ENCODE results near the gene BRD9. TPM values are rescaled to one million over a fixed set of nuclear protein-coding genes. Genes with fewer than 3 reads are reported as not detected.
"Not testable (repeated sequence)": the region's sequence is repeated elsewhere in the genome, so short reads cannot be mapped to it uniquely, and the experiment has no call there.

BRD9 gene
- total and polyA plus RNA-seq, 8 donors: 37.9 to 60.6 (median 48.1) TPM

- Histone ChIP-seq H3K4me1 (no peaks in the 10 kb centered on the region), H3K36me3 (no peaks in the 10 kb centered on the region), H3K27ac (no peak overlapping the region), H3K27me3 (peaks cover 1 to 13% of the 10 kb centered on the region in 2 donors), H3K4me3 (no peak overlapping the region), H3K9me3 (no peaks in the 10 kb centered on the region)
- intact Hi-C loops (cut with DNase I): no loop called here
- ATAC-seq (no peak), DNase-seq (peak in 2 of 4 donors; percentile 21 to 53)
- TF ChIP-seq CTCF (IDR thresholded peaks at IDR 0.05): no peak
Observed at GRCh38 chr5:855771-856530, 36.6 kb downstream of the BRD9 start.

GRCh38 chr5:854966-855743 lies 37.4 kb downstream of the BRD9 start:
- Histone ChIP-seq H3K27ac (no peak overlapping the region), H3K36me3 (no peaks in the 10 kb centered on the region), H3K27me3 (peaks cover 6 to 21% of the 10 kb centered on the region in 2 donors), H3K4me1 (no peaks in the 10 kb centered on the region), H3K9me3 (no peaks in the 10 kb centered on the region), H3K4me3 (no peak overlapping the region)
- TF ChIP-seq CTCF (IDR thresholded peaks at IDR 0.05): no peak
- intact Hi-C loops (cut with DNase I): no loop called here
- ATAC-seq (no peak), DNase-seq (peak in 2 of 4 donors; percentile 23 to 60)

GRCh38 chr5:854217-854616 lies 38.4 kb downstream of the BRD9 start:
- no peaks in the 10 kb centered on the region for H3K9me3 ChIP-seq
- TF ChIP-seq CTCF (IDR thresholded peaks at IDR 0.05): no peak
- H3K27ac ChIP-seq: no peak overlapping the region
- H3K4me3 ChIP-seq: no peak overlapping the region
- peaks cover 6 to 25% of the 10 kb centered on the region in 2 donors for H3K27me3 ChIP-seq
- ATAC-seq (no peak), DNase-seq (peak in 2 of 4 donors; percentile 23 to 61)
- intact Hi-C loops (cut with DNase I): no loop called here
- H3K36me3 ChIP-seq: no peaks in the 10 kb centered on the region
- H3K4me1 ChIP-seq: no peaks in the 10 kb centered on the region

GRCh38 chr5:853416-854090 lies 39.0 kb downstream of the BRD9 start:
- intact Hi-C loops (cut with DNase I); H3K9me3 ChIP-seq; H3K4me1 ChIP-seq; H3K27ac ChIP-seq; ATAC-seq; H3K4me3 ChIP-seq; H3K36me3 ChIP-seq: not testable (repeated sequence)
- H3K27me3 ChIP-seq: peaks cover 6 to 25% of the 10 kb centered on the region in 2 donors
- peak in 2 of 4 donors; percentile 28 to 43 for DNase-seq

GRCh38 chr5:852431-853401 lies 39.9 kb downstream of the BRD9 start:
- H3K4me1 ChIP-seq: no peaks in the 10 kb centered on the region
- H3K27ac ChIP-seq: no peak overlapping the region

More at GRCh38 chr5:852431-853401, 39.9 kb downstream of the BRD9 start:
- H3K4me3 ChIP-seq: no peak overlapping the region
- no peaks in the 10 kb centered on the region for H3K36me3 ChIP-seq
- no peak for ATAC-seq
- TF ChIP-seq CTCF (IDR thresholded peaks at IDR 0.05): no peak
- intact Hi-C loops (cut with DNase I): no loop called here
- H3K27me3 ChIP-seq: peaks cover 6 to 25% of the 10 kb centered on the region in 2 donors
- peak in 2 of 4 donors; percentile 17 to 61 for DNase-seq
- no peaks in the 10 kb centered on the region for H3K9me3 ChIP-seq
